HG03060 (cell line): Measurements from ENCODE around the gene CLEC18A.

Experiments used
- ATAC-seq: cut with Tn5 transposase; IDR thresholded peaks from one replicate; pipeline ENCODE4 v1.9.1; 2021; ENCODE audit warnings: low read depth, moderate number of reproducible peaks; ENCODE audit not compliant: unreplicated experiment

Gene CLEC18A

GRCh38 chr16:69929480-69929879 lies 21.7 kb upstream of the CLEC18A start:
- ATAC-seq: no peak

GRCh38 chr16:69930117-69930776 lies 20.9 kb upstream of the CLEC18A start:
- ATAC-seq: no peak

- no peak for ATAC-seq
Observed at GRCh38 chr16:69931631-69932030, 19.5 kb upstream of the CLEC18A start.

GRCh38 chr16:69932228-69932627 lies 18.9 kb upstream of the CLEC18A start:
- no peak for ATAC-seq

GRCh38 chr16:69932691-69933392 lies 18.3 kb upstream of the CLEC18A start:
- ATAC-seq: no peak

DNA sequence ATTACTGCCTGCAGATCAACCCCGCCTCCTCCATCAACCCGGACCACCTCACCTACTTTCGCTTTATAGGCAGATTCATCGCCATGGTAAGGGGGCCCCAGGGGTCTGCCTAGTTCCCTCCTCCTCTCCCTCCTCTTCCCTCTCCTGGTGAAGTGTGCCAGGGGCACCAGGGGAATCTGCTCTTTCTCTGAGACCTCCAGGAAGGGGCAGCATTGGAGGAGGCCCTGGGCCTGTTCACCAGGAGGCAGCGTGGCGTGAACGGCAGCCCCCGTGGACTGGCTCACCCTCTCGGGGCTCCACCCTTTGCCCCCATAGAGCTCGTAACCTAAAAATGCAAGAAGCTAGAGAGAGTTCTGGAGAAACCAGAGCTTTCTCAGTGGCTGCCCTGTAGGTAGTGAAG lies 17.1 kb upstream of the CLEC18A start:
- no peak for ATAC-seq

GRCh38 chr16:69934751-69935150 lies 16.4 kb upstream of the CLEC18A start:
- no peak for ATAC-seq

- ATAC-seq: no peak
Observed at GRCh38 chr16:69935278-69935711, 15.8 kb upstream of the CLEC18A start.

DNA sequence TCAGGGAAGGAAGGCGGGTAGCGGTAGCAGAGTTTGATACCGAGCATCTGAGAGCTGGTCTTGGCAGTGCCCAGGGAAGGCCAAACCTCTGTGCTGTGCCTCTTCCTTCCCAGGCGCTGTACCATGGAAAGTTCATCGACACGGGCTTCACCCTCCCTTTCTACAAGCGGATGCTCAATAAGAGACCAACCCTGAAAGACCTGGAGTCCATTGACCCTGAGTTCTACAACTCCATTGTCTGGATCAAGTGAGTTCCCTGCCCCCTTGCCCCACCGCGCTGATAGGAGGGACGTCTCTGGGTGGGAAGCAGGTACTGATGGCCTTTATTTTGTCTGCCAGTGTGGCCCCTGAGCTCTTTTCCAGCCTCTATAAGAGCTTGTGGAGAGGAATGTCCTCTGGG lies 15.4 kb upstream of the CLEC18A start:
- no peak for ATAC-seq

DNA sequence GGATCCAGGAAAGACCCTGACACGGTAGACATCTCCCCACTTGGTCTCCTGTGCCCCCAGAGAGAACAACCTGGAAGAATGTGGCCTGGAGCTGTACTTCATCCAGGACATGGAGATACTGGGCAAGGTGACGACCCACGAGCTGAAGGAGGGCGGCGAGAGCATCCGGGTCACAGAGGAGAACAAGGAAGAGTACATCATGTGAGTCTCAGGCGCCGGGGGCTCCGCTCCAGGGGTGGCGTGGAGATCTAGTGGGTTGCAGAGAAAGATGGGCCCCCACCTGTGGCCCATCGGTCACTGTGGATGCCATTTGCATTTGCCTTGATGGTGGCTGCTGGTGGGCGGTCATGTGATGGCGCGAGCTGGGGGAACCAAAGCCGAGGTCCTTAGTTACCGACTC lies 14.9 kb upstream of the CLEC18A start:
- ATAC-seq: no peak

DNA sequence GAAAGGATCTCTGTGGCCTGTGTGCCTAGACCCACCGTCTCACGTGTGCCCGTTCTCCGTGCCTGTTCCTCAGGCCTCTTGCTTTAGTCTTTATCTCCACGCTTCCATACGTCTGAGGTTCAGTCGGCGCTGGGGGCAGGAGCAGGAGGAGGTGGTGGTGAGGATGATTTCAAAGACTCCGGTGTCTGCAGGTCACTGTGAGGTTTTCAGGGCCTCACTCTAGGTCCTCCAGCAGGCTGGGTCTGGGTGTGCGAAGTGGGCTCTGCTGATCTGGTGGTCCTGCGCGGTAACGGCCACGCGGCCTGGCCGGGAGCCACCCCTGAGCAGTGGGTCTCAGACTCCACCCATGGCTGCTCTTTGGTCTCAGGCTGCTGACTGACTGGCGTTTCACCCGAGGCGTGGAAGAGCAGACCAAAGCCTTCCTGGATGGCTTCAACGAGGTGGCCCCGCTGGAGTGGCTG lies 14.4 kb upstream of the CLEC18A start:
- ATAC-seq: no peak

- ATAC-seq: no peak
Observed at GRCh38 chr16:69937465-69937951, 13.6 kb upstream of the CLEC18A start.

GRCh38 chr16:69938981-69939820 lies 11.9 kb upstream of the CLEC18A start:
- ATAC-seq: no peak

DNA sequence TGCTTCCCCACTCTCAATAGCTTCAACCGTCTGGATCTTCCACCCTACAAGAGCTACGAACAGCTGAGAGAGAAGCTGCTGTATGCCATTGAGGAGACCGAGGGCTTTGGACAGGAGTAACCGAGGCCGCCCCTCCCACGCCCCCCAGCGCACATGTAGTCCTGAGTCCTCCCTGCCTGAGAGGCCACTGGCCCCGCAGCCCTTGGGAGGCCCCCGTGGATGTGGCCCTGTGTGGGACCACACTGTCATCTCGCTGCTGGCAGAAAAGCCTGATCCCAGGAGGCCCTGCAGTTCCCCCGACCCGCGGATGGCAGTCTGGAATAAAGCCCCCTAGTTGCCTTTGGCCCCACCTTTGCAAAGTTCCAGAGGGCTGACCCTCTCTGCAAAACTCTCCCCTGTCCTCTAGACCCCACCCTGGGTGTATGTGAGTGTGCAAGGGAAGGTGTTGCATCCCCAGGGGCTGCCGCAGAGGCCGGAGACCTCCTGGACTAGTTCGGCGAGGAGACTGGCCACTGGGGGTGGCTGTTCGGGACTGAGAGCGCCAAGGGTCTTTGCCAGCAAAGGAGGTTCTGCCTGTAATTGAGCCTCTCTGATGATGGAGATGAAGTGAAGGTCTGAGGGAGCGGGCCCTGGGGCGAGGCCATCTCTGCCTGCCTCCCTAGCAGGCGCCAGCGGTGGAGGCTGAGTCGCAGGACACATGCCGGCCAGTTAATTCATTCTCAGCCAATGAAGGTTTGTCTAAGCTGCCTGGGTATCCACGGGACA lies 11.1 kb upstream of the CLEC18A start:
- no peak for ATAC-seq

GRCh38 chr16:69940676-69941075 lies 10.5 kb upstream of the CLEC18A start:
- no peak for ATAC-seq

- ATAC-seq: no peak
Observed at GRCh38 chr16:69941251-69942098, 9.7 kb upstream of the CLEC18A start.

DNA sequence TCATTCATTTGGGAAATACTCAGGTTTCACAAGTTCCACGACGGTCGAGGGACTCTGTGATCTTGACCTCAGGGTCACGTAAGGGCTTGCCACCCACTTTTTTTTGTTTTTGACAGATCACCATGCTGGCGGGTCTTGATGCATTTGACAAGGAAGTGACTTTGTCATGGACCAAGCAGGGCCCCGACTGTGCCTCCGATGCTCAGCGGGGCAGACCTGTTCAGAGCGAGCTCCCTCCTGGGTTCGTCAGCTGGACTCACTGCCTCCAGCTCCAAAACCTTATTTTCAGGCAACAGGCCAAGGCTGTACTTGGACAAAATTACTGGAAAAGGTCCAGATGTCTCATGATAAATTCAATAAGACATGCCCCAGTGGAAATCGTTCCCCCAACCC lies 9.0 kb upstream of the CLEC18A start:
- ATAC-seq: no peak

- no peak for ATAC-seq
Observed at GRCh38 chr16:69942627-69943170, 8.4 kb upstream of the CLEC18A start.
